ENCODE data around the gene HSPB6.
"Not testable (repeated sequence)": the region's sequence is repeated elsewhere in the genome, so short reads cannot be mapped to it uniquely, and the experiment has no call there.

Gene HSPB6

GRCh38 chr19:35729763-35730162 is 27.1 kb downstream of the HSPB6 start:
- no peak for DNase-seq (ENCODE audit: low spot score)

- no peak for DNase-seq (ENCODE audit: low spot score)
Observed at GRCh38 chr19:35729021-35729420, 27.8 kb downstream of the HSPB6 start.

GRCh38 chr19:35727956-35728706 is 28.7 kb downstream of the HSPB6 start:
- DNase-seq (ENCODE audit: low spot score), result no peak

GRCh38 chr19:35727053-35727955 is 29.5 kb downstream of the HSPB6 start:
- DNase-seq (ENCODE audit: low spot score), result no peak

- no peak for DNase-seq (ENCODE audit: low spot score)
Observed at GRCh38 chr19:35725216-35725861, 31.5 kb downstream of the HSPB6 start.

- DNase-seq (ENCODE audit: low spot score), result no peak
Observed at GRCh38 chr19:35724560-35724959, 32.3 kb downstream of the HSPB6 start.

- not testable (repeated sequence) for DNase-seq (ENCODE audit: low spot score)
Observed at GRCh38 chr19:35724132-35724531, 32.7 kb downstream of the HSPB6 start.

- no peak for DNase-seq (ENCODE audit: low spot score)
Observed at GRCh38 chr19:35723671-35724070, 33.2 kb downstream of the HSPB6 start.

- no peak for DNase-seq (ENCODE audit: low spot score)
Observed at GRCh38 chr19:35722897-35723296, 33.9 kb downstream of the HSPB6 start.

- DNase-seq (ENCODE audit: low spot score), result no peak
Observed at GRCh38 chr19:35722461-35722860, 34.4 kb downstream of the HSPB6 start.

- DNase-seq (ENCODE audit: low spot score), result no peak
Observed at GRCh38 chr19:35721374-35721773, 35.5 kb downstream of the HSPB6 start.

- no peak for DNase-seq (ENCODE audit: low spot score)
Observed at GRCh38 chr19:35720648-35721047, 36.2 kb downstream of the HSPB6 start.

GRCh38 chr19:35720163-35720524 is 36.7 kb downstream of the HSPB6 start:
- DNase-seq (ENCODE audit: low spot score), result no peak

GRCh38 chr19:35719402-35720162 is 37.2 kb downstream of the HSPB6 start:
- DNase-seq (ENCODE audit: low spot score), result no peak

GRCh38 chr19:35718345-35719041 is 38.3 kb downstream of the HSPB6 start:
- DNase-seq (ENCODE audit: low spot score), result peak; percentile 19

GRCh38 chr19:35717665-35718344 is 39.0 kb downstream of the HSPB6 start, which contains the start of gene KMT2B:
Gene KMT2B (plus strand): TSS chr19:35718003. CDS start chr19:35718019, 16 bp downstream.
- DNase-seq (ENCODE audit: low spot score), result no peak

GRCh38 chr19:35716801-35717664 is 39.8 kb downstream of the HSPB6 start:
- peak; percentile 98 for DNase-seq (ENCODE audit: low spot score)

GRCh38 chr19:35715981-35716800 is 40.6 kb downstream of the HSPB6 start:
- DNase-seq (ENCODE audit: low spot score), result no peak

- no peak for DNase-seq (ENCODE audit: low spot score)
Observed at GRCh38 chr19:35715355-35715809, 41.4 kb downstream of the HSPB6 start.

Measured in CD4-positive, alpha-beta T cell treated with Interleukin-2 at 100 ng/mL for 4 hours (primary cell).